Activated effector memory CD4-positive, alpha-beta T cell treated with Interleukin-2 at 50 U/mL for 16 hours (primary cell): ENCODE data around the gene HOXA1.

Experiments
- DNase-seq: peaks from one replicate; pipeline ENCODE4 v3.0.0-alpha.2; 2020

Gene HOXA1

DNA sequence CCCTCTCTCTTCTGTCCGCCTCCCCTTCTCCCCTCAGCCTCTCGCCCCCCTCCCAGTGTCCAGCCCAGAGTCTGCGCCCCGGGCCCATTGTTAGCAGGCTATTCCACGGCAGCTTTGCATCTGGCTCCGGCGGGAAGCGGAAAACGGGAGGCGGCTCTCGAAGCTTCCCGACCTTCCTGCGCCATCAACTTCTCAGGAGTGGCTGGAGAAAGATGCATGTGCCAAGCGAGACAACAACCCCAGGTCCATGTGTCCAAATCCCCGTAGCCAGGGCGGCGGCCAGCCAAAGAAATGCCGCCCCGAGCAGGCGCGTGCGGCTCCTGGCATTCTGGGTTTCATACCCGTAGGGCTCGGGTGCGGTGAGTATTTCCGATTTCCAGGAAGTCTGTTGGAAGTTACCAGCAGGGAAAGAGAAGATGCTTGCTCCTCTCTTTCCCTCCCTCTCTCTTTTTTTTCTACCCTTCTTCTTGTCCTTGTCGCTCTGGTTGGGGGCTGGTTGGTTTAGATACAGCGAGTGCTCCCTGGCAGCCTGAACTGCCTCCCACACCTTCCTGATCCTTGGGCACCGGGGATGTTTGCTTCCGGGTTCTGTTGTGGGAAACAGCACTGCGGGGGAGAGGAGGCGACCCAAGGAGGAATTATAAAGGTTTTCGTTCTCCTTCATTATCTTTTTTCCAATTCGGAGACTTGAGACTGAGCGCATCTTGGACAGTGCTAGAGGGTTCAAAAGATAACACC is 7.9 kb upstream of the HOXA1 start:
- no peak for DNase-seq

DNA sequence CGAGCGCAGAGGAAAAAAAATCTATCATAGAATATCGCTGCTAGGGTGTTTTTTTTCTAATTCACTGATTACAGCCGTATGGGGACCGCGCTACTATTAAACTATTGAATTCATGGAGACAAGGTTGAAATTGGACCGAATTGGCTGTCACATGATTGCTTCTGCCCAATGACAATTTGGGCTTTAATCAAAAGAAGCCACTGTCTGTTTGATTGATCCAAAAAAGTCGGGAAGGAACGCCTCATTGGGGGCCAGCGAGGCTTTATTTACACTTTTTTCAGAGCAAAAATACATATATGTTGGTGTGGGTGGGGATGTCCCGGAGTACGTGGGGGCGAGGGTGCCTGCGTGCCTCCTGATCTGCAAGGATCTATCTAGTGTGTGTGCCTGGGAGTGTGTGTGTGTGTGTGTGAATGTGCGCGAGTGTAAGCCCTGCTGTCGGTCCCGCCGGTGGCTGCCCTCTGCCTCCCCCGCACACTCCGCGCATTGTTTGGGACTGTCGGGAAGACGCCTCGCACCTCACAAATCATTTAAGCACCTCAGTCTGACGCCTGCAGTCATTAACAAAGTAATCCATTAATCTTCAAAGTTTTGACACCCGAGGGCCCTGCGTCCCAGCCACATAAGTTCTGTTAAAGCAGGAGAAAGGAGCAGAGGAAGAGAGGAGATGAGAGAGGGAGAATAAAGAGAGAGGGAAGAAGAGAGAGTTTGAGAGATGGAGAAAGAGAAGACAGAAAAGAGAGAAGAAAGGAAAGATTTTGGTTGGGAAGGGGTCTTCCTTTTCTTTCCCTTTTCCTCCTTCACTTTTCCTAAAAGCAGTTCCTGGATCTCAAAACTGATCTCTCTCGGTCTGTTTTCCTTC is 7.0 kb upstream of the HOXA1 start, which contains the start of gene HOXA2:
TSS of gene HOXA2 (minus strand) at position 103 of the 862 bp plus-strand sequence. CDS start 183 bp downstream, outside the sequence.
- DNase-seq = no peak

GRCh38 chr7:27101957-27102580 is 6.3 kb upstream of the HOXA1 start:
- no peak for DNase-seq

DNA sequence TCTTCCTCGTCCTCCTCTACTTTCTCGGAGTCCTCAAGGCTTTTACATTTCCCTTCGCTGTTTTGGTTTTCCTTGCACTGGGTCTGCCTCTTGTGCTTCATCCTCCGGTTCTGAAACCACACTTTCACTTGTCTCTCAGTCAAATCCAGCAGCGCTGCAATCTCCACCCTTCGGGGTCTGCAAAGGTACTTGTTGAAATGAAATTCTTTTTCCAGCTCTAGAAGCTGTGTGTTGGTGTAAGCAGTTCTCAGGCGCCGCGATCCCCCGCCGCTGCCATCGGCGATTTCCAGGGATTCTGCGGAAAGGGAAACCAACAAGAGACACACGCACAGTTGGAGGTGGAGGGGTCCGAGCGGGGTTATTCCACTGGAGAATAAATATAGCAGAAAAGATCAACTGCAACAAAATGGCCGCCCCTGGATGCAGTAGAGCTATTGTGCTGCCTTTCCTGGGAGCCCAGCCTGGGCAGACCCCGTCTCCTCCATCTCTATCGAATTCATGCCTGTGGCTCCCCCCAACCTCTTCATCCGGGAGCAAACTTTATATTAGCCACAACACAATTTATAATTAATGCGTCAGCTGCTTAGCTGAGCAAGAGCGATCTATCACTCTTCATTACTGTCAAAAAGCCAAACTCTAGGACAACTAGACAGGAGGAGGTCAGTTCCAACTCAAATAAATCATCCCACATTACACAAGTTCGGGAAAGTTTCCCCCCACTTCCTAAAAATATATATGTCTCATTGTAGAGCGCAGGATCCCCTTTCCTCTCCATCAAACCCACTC is 5.6 kb upstream of the HOXA1 start:
- DNase-seq = no peak

DNA sequence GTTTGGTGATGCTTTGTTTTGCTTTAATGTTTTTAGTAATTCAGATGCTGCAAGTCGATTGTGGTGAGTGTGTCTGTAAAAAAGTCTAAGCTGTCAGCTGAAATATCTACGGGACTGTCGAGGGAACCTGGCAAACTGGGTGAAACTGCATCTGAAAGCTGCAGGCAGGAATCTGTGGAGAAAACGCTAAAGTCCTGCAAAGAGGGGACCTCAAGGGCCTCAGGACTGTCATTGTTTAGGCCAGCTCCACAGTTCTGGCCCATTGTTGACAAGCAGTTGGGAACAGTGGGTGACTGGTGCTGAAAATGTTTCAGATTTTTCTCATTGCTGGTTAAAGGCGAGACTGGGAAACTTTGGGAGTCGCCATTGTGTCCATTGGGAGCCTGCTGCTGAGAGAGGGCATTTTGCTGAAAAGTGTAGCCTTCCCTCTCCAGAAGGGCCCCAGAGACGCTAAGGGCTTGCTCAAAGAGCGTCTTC is 4.9 kb upstream of the HOXA1 start:
- no peak for DNase-seq

DNA sequence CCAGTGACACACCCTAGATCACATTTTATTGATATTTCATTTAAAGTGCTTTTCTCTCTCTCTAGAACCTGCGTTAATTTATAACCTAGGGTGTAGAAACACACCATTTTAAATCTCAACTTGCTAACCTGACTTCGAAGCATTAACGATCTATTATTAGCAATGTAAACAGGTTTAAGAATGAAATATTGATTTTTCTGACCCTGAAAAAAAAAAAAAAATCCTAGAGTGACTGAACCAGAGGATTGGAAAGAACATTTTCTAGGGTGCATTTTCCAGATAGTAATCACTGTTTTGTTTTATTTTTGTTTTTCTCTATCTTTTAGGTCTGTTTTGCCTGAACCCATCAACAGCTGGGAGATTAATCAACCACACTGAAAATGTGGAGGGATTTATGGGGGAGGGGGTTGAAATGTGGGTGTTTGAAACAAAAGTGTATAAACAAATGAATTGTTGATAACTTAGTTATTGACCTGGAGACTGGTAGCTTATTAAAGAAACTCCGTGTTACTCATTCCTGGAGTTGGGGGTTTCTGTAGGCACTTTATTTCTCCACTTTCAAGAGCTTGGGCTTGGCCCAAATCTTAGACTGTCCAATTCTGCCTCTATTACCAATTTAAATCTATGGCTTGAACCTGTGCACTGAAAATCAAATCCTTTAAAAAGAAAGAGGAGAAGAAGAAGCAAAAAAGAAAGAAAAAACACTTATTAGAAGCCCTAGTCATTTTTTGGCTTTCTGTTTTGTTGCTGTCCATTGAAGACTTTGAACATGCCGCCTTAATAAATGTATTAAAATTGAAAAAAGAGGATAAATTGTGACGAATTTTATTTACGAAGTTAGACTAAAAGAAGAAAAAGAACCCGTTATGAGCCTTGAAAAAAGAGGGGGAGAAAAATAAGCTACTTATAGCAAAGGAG is 3.9 kb upstream of the HOXA1 start:
- no peak for DNase-seq

- DNase-seq = no peak
Measured at GRCh38 chr7:27098578-27099451, 3.0 kb upstream of the HOXA1 start.

- no peak for DNase-seq
Measured at GRCh38 chr7:27097686-27098577, 2.1 kb upstream of the HOXA1 start.

DNA sequence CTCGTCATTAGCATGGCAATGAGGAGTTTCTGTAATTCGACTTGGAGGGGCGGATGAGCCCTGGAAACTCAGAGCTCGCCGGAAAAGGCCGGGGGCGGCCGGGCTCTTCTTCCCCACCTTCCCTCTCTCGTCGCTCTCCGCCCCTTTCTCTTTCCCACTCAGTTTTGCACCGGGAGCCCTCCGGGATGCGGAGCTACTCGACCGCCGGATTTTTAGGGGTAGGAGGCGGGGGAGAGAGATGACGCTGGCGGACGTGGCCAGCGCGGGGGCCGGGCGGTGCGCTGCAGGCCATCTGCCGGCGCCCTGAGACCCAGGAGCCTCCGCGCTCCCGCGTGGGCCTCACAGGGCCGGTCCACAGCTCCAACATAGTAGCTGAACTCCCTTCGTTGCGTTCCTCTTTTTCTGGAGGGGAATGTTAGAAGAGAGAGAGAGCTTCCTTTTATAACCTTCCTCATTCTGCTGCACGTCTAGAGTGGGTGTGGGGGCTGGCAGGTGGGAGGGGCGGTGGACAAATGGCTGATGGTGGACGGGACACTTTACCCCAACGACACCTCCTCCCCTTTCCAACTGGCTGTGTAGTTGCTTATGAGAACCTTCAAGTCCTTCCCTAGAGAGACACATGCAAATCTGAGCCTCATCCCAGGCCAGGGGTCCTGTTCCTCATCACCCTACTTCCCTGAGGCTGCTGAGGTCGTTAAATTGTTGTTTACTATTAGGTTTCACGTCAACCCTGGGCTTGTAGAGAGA is 1.1 kb upstream of the HOXA1 start:
- DNase-seq = no peak

DNA sequence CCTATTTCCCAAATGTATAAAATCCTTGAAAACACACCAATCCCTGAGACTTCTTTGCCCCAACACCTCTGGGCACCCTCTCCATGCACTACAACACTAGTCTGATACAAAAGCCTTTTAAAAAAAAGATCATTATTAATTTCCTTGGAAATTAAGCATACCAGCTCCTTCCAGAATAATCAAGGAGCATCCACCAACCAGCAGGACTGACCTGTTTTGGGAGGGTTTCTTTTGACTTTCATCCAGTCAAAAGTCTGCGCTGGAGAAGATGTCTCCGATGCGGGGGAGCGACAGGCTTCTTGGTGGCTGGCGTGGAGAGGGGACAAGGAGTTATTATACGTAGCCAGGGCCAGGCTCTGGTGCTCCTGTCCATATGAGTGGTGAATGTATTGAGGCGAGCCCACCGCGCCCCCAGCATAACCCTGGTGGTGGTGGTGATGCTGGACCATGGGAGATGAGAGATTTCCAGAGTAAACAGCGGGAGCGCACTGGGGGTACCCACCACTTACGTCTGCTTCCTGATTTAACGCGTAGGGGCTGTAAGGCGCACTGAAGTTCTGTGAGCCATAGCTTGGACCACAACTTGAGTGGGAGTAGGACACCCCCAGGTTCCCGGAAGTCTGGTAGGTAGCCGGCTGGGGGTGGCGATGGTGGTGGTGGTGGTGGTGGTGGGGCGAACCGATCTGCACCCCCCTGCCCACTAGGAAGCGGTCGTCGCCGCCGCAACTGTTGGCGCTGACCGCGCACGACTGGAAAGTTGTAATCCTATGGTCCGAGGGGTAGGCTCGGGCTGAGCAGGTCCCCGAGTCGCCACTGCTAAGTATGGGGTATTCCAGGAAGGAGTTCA is 527 bp downstream of the HOXA1 start:
- no peak for DNase-seq

DNA sequence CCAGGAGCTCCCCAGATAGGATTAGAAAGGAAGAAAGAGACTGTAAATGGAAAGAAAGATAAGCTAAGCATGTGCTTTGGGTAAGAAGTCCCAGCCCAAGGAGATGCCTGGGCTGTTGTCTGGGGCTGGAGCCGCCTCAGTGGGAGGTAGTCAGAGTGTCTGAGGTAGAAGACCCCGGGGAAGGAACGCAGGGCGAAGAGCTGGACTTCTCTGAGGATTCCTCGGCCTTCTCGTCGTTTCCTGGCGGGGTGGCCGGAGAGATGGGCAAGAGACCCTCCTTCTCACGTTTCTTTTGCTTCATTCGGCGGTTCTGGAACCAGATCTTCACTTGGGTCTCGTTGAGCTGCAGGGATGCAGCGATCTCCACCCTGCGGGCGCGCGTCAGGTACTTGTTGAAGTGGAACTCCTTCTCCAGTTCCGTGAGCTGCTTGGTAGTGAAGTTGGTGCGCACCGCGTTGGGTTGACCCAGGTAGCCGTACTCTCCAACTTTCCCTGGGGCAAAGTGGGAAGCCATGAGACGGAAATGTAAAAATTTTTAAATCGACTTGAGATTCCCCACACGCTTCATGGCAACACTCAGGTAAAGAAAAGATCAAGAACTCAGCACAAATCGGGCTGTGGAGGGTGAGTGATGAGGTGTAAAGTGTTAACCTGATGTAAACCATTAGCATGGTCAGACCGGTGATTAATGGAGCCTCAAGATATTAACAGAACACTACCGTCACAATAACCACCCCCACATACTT is 1.3 kb downstream of the HOXA1 start:
- no peak for DNase-seq

DNA sequence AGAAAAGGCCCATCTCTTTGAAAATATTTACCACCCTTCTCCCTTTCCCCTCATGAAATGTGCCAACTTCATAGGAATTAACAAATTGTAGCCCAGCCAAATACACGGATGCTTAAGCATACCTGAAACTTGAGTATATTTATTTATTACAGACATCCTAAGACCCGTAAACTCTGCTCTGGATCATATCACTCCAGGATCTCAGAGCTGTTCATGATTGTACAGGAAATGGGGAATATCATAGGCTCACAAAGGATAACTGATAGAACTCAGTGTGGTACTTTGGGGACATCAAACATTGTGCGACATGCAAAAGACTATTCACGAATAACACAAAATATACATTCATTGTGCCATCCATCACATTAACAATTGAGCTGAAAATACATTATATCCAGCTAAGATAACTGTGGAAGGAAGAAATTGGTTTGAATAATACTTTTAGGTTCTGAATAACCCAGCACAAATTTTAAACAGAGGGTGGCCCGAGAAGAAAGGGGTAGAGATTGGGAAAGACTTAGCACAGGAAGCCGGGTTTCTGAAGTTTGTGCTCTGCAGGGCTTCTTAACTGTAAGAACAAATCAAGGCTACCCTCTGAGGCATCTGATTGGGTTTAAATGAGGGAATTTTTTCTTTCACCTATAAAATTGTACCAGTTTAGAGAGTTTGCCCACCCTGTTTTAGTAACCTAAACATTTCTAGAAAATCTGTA is 2.5 kb downstream of the HOXA1 start:
- DNase-seq = no peak

DNA sequence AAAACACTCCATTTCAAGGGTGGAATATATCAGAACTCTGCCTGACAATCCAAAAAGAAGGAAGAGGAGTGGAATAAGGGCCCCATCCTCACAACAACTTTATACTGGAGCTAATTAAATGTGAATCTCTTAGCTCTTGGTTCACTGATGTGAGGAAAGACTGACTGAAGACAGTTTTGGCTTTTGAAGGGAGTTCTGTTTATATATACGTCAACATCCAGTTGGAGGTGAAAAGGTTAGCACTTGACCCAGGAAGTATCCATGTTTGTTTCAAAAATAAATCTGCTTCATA is 3.0 kb downstream of the HOXA1 start:
- no peak for DNase-seq

GRCh38 chr7:27091941-27092818 is 3.6 kb downstream of the HOXA1 start:
- no peak for DNase-seq

- no peak for DNase-seq
Measured at GRCh38 chr7:27091105-27091504, 4.7 kb downstream of the HOXA1 start.
